ENCODE results near the gene UVRAG. TPM values are rescaled to one million over a fixed set of nuclear protein-coding genes. Genes with fewer than 3 reads are reported as not detected.

Gene UVRAG
- total RNA-seq, result 27.3 to 27.6 TPM (median 27.4 TPM) in 3 replicates

DNA sequence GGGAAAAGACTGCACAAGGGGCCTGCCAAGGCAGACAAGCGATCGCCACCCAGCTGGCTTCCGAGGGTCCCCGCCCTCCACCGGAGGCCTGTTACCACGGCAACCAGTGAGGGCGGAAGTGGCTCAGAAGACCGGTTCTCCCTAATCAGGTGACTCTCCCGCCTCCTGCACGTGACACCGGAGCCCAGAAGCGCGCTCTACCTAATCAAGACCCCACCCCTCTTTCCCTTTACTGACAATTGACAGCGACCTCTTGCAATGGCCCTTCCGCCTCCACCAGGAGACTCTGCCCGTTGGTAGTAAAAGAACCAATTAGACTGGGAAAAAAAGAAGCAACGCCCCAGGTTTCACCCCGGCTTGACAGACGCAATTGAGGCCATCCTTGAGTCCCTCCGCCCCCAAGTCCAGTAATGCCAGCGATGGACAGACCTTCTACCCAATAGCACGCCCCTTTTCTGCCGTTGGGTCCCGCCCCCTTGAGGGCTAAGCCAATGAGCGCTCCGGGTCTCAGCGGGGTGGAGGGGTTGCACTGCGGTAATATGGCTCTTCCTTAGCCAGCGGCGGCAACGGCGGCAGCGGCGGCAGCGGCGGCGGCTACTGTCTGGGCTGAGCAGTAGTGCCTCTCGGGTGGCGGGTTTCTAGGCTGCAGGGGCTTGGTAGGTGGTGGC is at the start of gene UVRAG:
TSS of gene UVRAG (plus strand) at position 534 of the 668 bp plus-strand sequence. CDS start 198 bp downstream, outside the sequence.
- Mint-ChIP-seq H3K4me3 (no peak within 1 kb of the TSS), H3K4me1 (peaks cover 21% of the 10 kb centered on the region), H3K27me3 (ENCODE audit: low read depth) (no peaks in the 10 kb centered on the region), H3K36me3 (no peaks in the 10 kb centered on the region), H3K9me3 (no peaks in the 10 kb centered on the region), H3K27ac (peak within 1 kb of the TSS; percentile 97)
- DNase-seq (ENCODE audit: low spot score in 2 of 2, unreplicated experiment in 2 of 2), result peak; percentile 97 to 99
- TF ChIP-seq, protein P1, sequence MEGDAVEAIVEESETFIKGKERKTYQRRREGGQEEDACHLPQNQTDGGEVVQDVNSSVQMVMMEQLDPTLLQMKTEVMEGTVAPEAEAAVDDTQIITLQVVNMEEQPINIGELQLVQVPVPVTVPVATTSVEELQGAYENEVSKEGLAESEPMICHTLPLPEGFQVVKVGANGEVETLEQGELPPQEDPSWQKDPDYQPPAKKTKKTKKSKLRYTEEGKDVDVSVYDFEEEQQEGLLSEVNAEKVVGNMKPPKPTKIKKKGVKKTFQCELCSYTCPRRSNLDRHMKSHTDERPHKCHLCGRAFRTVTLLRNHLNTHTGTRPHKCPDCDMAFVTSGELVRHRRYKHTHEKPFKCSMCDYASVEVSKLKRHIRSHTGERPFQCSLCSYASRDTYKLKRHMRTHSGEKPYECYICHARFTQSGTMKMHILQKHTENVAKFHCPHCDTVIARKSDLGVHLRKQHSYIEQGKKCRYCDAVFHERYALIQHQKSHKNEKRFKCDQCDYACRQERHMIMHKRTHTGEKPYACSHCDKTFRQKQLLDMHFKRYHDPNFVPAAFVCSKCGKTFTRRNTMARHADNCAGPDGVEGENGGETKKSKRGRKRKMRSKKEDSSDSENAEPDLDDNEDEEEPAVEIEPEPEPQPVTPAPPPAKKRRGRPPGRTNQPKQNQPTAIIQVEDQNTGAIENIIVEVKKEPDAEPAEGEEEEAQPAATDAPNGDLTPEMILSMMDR (IDR thresholded peaks at IDR 0.05; ENCODE audit: unreplicated experiment), result no peak

DNA sequence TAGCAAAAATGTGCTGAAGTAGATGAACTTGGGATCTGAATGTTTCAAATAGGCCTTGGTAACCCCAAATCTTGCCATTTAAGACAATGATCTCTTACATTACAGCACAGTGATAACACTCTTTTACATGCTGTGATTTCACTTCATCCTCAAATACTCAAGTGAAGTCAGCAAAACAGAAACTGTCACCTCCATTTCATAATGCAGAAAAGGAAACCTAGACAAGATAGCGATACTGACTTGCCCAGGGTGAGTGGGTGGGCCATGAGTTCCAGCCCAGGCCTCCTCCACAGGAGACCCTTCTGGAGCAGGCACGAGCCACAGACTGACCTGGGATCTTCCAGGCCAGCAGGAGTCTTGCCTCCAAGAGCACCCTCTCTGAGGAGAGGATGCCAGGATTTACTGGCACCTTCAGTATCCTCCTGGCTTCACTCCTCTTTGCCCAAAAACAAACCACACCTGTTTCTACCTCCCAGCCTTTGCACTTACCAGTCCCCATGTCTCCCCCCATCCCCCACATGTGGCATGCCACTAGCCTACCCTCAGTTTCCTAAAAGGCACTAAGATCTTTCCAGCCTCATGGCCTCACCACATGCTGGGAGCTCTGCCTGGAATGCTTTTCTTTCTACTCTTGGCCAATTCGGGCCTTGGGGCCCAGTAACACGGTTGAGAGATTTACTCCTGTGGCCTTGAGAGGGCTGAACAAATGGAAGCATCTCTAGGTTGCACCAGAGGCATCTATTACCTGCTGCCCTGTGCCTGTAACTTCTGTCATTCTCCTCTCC is 48.4 kb upstream of the UVRAG start:
- Mint-ChIP-seq H3K9me3 (no peaks in the 10 kb centered on the region), H3K27ac (no peak overlapping the region), H3K27me3 (ENCODE audit: low read depth) (peaks cover 46% of the 10 kb centered on the region), H3K4me1 (peaks cover 14% of the 10 kb centered on the region), H3K36me3 (no peaks in the 10 kb centered on the region), H3K4me3 (no peak overlapping the region)
- TF ChIP-seq, protein P1 (IDR thresholded peaks at IDR 0.05; ENCODE audit: unreplicated experiment), result no peak
- no peak for DNase-seq (ENCODE audit: low spot score in 2 of 2, unreplicated experiment in 2 of 2)

DNA sequence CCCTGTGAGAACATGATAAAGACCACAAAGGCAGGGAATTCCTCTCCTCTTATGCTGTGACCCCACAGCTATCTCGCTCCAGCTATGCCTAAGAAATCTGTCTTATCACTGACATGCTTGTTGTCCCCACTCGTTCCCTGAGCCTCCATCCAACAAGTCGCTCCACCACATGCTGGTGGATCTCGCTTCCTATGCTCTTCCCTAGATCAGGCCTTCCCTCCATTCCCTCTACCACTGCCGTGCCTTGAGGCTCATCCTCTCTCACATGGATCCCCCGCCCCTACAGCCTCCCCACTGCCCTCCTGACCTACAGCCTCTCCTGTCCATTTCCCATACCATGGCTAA is 47.8 kb upstream of the UVRAG start:
- H3K9me3 Mint-ChIP-seq, result no peaks in the 10 kb centered on the region
- no peaks in the 10 kb centered on the region for H3K36me3 Mint-ChIP-seq
- H3K4me3 Mint-ChIP-seq, result peak overlapping the region; percentile 9
- no peak for DNase-seq (ENCODE audit: low spot score in 2 of 2, unreplicated experiment in 2 of 2)
- peaks cover 50% of the 10 kb centered on the region for H3K27me3 Mint-ChIP-seq (ENCODE audit: low read depth)
- TF ChIP-seq, protein P1 (IDR thresholded peaks at IDR 0.05; ENCODE audit: unreplicated experiment), result no peak
- no peak overlapping the region for H3K27ac Mint-ChIP-seq
- peaks cover 14% of the 10 kb centered on the region for H3K4me1 Mint-ChIP-seq

- H3K4me3 Mint-ChIP-seq, result peak overlapping the region; percentile 62
- H3K27ac Mint-ChIP-seq, result no peak overlapping the region
- peaks cover 53% of the 10 kb centered on the region for H3K27me3 Mint-ChIP-seq (ENCODE audit: low read depth)
Observed at GRCh38 chr11:75767793-75768111, 47.3 kb upstream of the UVRAG start.

DNA sequence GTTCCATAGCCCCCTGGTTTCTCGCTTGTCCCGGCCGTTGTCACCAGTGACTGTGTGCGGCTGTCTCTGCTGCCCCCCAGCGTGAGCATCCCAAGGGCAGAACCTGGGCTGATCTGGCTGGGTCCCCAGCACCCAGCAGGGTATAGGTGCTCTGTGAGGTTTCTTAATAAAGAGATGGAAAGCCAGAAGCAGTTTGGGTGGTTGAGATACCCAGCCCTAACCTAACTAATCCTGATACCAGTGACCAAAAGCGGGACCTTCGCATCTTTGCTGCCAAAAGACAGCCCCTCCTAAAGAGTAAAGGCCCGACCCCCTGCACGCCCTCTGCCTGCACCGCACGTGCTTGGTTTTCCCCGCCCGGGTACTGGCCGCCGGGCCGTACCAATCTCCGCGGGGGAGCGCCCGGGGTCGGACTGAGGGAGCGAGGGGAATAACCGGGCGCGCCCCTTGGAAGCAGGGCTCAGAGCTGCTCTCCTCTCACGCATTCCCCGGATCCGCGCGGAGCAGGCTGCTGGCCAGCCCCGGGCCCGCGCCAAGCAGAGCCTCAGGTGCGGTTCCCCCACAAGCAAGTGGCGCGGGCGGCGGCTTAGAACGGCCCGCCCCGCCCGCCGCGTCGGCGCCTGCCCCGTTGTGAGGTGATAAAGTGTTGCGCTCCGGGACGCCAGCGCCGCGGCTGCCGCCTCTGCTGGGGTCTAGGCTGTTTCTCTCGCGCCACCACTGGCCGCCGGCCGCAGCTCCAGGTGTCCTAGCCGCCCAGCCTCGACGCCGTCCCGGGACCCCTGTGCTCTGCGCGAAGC is 46.7 kb upstream of the UVRAG start, which contains the start of gene DGAT2:
TSS of gene DGAT2 (plus strand) at position 667 of the 797 bp plus-strand sequence. CDS start 214 bp downstream, outside the sequence.
- Mint-ChIP-seq H3K9me3 (no peaks in the 10 kb centered on the region), H3K4me1 (peaks cover 14% of the 10 kb centered on the region), H3K27ac (no peak within 1 kb of the TSS), H3K4me3 (peak within 1 kb of the TSS; percentile 62), H3K27me3 (ENCODE audit: low read depth) (peaks cover 53% of the 10 kb centered on the region), H3K36me3 (no peaks in the 10 kb centered on the region)
- TF ChIP-seq, protein P1 (IDR thresholded peaks at IDR 0.05; ENCODE audit: unreplicated experiment), result no peak
- peak; percentile 45 to 78 for DNase-seq (ENCODE audit: low spot score in 2 of 2, unreplicated experiment in 2 of 2)

More at GRCh38 chr11:75767793-75768111, 47.3 kb upstream of the UVRAG start:
- TF ChIP-seq, protein P1 (IDR thresholded peaks at IDR 0.05; ENCODE audit: unreplicated experiment), result no peak
- Mint-ChIP-seq H3K9me3 (no peaks in the 10 kb centered on the region), H3K4me1 (peaks cover 14% of the 10 kb centered on the region), H3K36me3 (no peaks in the 10 kb centered on the region)
- DNase-seq (ENCODE audit: low spot score in 2 of 2, unreplicated experiment in 2 of 2), result no peak

Measured in mesothelial cell of epicardium (in vitro differentiated cells).